Naive thymus-derived CD8-positive, alpha-beta T cell (primary cell): ENCODE results near the gene KMT2A. TPM values are rescaled to one million over a fixed set of nuclear protein-coding genes. Genes with fewer than 3 reads are reported as not detected.
"Not testable (repeated sequence)": the region's sequence is repeated elsewhere in the genome, so short reads cannot be mapped to it uniquely, and the experiment has no call there.

Source experiments
- ATAC-seq, 2 donors: fragments of 150-1000 bp; cut with Tn5 transposase in 1 of 2; sonication (Bioruptor Pico), chemical (Tn5 transposase) in 1 of 2; 1 replicate in 1 of 2; 2 replicates in 1 of 2; pipeline ENCODE4 v1.10.0; 2021; ENCODE audit warnings: mild to moderate bottlenecking in 2 of 2, moderate library complexity in 2 of 2
- POLR2A ChIA-PET: fragments of 350-600 bp; sonication (Branson Sonifier 250); formaldehyde crosslinking; loops from one replicate; lab custom pipeline; 2021; ENCODE audit warnings: antibody characterized with exemption; lab: Charles Lee
- DNase-seq, 10 donors: peaks; one replicate each; pipeline versions ENCODE4 v3.0.0 to v3.0.0-alpha.2; 2020 to 2022
- H3K27ac Mint-ChIP-seq, 10 donors: one replicate each; pipeline ENCODE4 v1.8.0; 2020 to 2022; ENCODE audit warnings: mild to moderate bottlenecking in 10 of 10, mixed read lengths in 10 of 10, moderate library complexity in 4 of 10, inconsistent platforms in 1 of 10
- H3K27me3 Mint-ChIP-seq, 5 donors: one replicate each; pipeline ENCODE4 v1.8.0; 2021 to 2022; ENCODE audit warnings: mixed read lengths in 5 of 5
- H3K36me3 Mint-ChIP-seq, 3 donors: one replicate each; pipeline ENCODE4 v1.8.0; 2020 to 2022; ENCODE audit warnings: mixed read lengths in 3 of 3, mild to moderate bottlenecking in 2 of 3, inconsistent platforms in 1 of 3
- H3K4me1 Mint-ChIP-seq, 4 donors: one replicate each; pipeline ENCODE4 v1.8.0; 2021 to 2022; ENCODE audit warnings: mixed read lengths in 4 of 4
- H3K4me3 Mint-ChIP-seq, 10 donors: one replicate each; pipeline ENCODE4 v1.8.0; 2020 to 2022; ENCODE audit warnings: mild to moderate bottlenecking in 10 of 10, mixed read lengths in 10 of 10, moderate library complexity in 6 of 10, inconsistent platforms in 1 of 10
- H3K9me3 Mint-ChIP-seq, 9 donors: one replicate each; pipeline ENCODE4 v1.8.0; 2020 to 2022; ENCODE audit warnings: mixed read lengths in 9 of 9, mild to moderate bottlenecking in 3 of 9, inconsistent platforms in 1 of 9, moderate library complexity in 1 of 9
- polyA plus RNA-seq, 3 donors: library from polyadenylated mRNA; unstranded; fragments of 300-500 nt; fragmentation: Illumina TruSeq; gene quantifications; one replicate each; pipeline ENCODE4 v1.2.3, GENCODE V29; 2021
- total RNA-seq, 8 experiments: library from RNA in 2 of 8; stranded (reverse) in 2 of 8; gene quantifications; one replicate each; pipeline ENCODE4 v1.2.3 and lab custom pipeline; 2021 to 2026

Gene KMT2A
- total RNA-seq = 100 to 1,000 TPM; 149 to 161 TPM
- polyA plus RNA-seq = 10 to 100 TPM; 16.9 to 30.5 (median 19.5) TPM
- total RNA-seq (lab: John Stamatoyannopoulos, UW) = 68.9 to 220 (median 178) reads per million in 6 experiments

DNA sequence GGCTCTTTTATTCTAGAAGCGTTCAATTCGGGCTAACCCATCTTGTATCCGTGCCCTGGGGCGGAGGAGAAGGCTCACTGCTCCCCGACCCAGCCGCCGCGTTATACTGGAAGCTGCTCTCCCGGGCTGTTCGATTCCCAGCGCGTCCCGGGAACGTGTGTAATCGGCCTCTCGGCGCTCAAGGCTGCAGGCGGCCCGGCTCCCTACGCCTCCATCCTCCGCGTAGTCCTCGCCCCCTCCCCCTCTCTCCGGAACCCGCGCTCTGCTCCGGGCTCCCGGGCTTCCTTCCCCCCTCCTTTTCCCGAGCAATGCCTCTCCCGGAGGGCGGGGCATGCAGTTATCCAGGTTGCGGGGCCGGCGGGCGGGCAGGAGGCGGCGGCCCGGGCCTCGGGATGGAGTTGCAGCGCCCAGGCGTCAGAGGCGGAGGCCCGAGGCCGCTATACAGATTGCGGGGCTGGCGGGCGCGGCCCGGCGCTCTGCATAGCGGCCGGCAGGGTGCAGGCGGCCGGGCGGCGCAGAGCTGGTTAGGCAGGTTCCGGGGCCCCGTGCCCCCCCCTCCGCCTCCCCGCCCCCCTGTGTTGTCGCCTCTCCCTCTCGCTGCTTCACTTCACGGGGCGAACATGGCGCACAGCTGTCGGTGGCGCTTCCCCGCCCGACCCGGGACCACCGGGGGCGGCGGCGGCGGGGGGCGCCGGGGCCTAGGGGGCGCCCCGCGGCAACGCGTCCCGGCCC lies at the start of gene KMT2A:
KMT2A (plus strand) TSS at position 600 of the 732 bp plus-strand sequence; CDS start at position 621, 21 bp downstream.
- Mint-ChIP-seq H3K27ac (peak within 1 kb of the TSS; percentile 89 to 99 (median 98)), H3K9me3 (no peaks in the 10 kb centered on the region), H3K36me3 (peaks cover 0 to 17% (median 0%) of the 10 kb centered on the region in 3 donors), H3K27me3 (no peaks in the 10 kb centered on the region), H3K4me1 (peaks cover 28 to 54% (median 36%) of the 10 kb centered on the region in 4 donors), H3K4me3 (peak within 1 kb of the TSS; percentile 91 to 99 (median 95))
- POLR2A ChIA-PET = interaction anchor here (0.5 to 3.0 kb wide), 37 partner anchors 9 to 1205 kb away, joined by 3 to 43 read pairs (median 4); partner anchors contain the start of genes ARCN1, ATP5MG, CD3D and CD3E
- ATAC-seq = peak; percentile 44 to 64
- peak; percentile 86 to 99 (median 96) for DNase-seq

DNA sequence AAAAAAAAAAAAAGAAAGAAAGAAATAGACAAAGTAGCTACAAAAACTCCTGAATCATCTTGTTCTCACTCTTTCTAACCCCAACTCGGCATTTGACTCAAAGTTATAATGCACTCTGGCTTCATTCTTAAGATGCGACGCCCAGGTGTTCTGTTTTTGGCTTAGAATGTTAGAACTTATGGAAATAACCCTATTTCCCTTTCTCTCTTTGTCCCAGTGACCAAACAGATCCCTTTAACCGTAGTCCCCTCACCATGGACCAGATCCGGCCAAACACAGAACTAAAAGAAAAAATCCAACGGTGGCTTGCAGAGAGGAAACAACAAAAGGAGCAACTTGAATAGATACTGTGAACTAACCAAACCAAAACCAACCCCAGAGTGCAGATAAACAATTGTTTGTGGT lies 40.2 kb upstream of the KMT2A start:
- Mint-ChIP-seq H3K27ac (peak overlapping the region; percentile 92 to 100 (median 100)), H3K27me3 (no peaks in the 10 kb centered on the region), H3K9me3 (no peaks in the 10 kb centered on the region), H3K36me3 (peaks cover 0 to 65% (median 14%) of the 10 kb centered on the region in 3 donors), H3K4me1 (peaks cover 18 to 38% (median 29%) of the 10 kb centered on the region in 4 donors), H3K4me3 (peak overlapping the region in 9 of 10 donors; percentile 5 to 70 (median 42))
- ATAC-seq (no peak), DNase-seq (peak in 3 of 10 donors; percentile 30 to 49 (median 45))
- POLR2A ChIA-PET = interaction anchor here (0.8 to 1.3 kb wide), 2 partner anchors 39 to 176 kb away, joined by 3 read pairs; partner anchors contain the start of gene ARCN1

DNA sequence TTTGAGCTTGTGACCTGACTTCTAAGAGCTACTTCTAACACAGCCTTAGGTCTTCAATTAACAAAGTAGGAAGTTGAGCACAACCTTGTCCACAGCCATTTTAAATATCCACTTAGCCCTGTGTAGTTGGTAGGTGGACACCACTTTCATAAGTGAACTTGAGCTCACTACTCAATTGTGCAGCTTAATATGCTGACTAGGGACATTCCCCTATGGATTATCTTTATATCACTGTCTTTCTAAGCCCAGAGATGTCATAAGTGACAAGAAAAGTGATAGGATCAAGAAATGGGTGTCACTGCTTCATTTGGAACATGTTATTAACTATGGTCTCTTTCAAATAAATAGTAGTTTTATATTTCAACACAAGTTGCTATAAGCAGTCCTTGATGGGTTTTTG lies 38.8 kb upstream of the KMT2A start:
- Mint-ChIP-seq H3K4me1 (peaks cover 21 to 49% (median 40%) of the 10 kb centered on the region in 4 donors), H3K27me3 (no peaks in the 10 kb centered on the region), H3K27ac (peak overlapping the region; percentile 99 to 100 (median 100)), H3K36me3 (peaks cover 0 to 51% (median 12%) of the 10 kb centered on the region in 3 donors), H3K9me3 (no peaks in the 10 kb centered on the region), H3K4me3 (no peak overlapping the region)
- POLR2A ChIA-PET = interaction anchor here (0.8 to 4.3 kb wide), 3 partner anchors 38 to 393 kb away, joined by 3 to 43 read pairs (median 3); partner anchors contain the start of genes KMT2A and UBE4A
- DNase-seq (no peak), ATAC-seq (no peak)

DNA sequence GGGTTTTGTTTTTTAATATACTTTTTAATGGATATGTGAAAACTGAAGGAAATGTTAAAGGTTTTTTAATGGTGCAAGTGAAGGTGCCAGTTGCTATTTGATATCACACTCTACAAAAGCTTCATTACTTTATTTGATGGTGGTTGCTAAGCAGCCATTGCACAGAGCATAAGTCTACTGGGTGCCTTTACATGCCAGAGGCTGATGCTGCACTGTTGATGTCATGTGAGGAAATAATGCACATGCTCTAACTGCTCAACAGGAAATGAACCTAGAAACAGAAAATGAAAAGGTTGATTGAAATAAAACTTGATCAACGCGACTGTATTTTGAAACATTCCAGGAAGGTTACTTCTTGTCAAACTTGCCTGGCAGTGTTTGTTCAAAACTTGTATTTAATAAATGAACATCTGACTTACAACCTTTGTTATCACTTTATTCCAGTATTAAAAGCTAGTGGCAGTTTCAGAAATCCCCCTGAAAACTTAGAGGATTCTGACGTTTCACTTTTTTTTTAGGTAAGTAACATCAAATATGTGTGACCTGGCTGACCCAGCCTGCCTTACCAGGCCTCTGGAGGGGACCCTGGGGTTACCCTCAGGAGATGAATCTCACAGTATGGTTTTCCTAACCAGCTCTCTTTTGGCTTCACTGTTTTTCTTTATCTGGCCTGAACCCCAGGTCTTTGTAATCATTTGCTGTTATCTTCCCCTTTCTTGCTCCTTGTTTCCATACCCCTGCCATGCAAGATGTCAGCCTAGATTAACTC lies 37.3 kb upstream of the KMT2A start:
- DNase-seq = peak; percentile 22 to 89 (median 72)
- no peaks in the 10 kb centered on the region for H3K27me3 Mint-ChIP-seq
- H3K27ac Mint-ChIP-seq = peak overlapping the region; percentile 99 to 100 (median 100)
- peak overlapping the region; percentile 48 to 99 (median 95) for H3K4me3 Mint-ChIP-seq
- H3K36me3 Mint-ChIP-seq = peaks cover 0 to 40% (median 9%) of the 10 kb centered on the region in 3 donors
- peaks cover 25 to 60% (median 49%) of the 10 kb centered on the region in 4 donors for H3K4me1 Mint-ChIP-seq
- ATAC-seq = peak; percentile 82 to 89
- H3K9me3 Mint-ChIP-seq = no peaks in the 10 kb centered on the region
- POLR2A ChIA-PET = interaction anchor here (0.6 to 4.3 kb wide), 11 partner anchors 14 to 392 kb away, joined by 3 to 43 read pairs (median 4); partner anchors contain the start of genes ARCN1, CD3D, DDX6 and KMT2A

DNA sequence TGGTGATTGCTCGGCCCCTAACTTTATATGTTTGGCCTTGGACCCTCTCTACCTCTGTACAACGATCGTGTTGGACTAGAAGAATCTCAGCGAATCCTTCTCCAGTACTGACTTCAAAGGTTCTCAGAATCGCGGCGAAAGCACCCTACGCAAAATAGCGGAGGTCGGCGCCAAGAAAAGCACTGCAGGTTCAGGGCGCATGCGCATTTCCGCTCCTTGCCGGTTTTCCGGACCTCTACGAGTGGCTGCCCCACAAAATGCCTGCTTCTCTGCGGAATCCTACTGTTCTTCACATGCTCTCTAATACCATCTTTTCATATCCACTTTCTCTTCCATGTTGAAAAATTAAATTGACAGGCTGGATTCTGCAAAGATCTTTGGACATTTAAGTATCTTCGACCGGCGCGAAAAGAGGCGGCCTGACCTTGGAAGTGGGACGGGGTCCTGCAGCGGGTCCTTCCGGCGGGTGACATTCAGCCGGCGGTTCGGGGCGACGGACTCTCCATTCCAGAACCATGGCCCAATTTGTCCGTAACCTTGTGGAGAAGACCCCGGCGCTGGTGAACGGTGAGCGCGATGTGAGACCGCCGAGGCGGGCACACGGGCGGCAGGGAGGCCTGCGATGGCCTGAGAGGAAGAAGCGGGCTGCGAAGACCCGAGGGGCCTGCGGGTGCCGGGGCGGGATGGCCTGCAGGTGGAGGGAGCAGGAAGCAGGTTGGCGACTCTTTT lies 35.0 kb upstream of the KMT2A start, which contains the start of gene ATP5MG:
ATP5MG (plus strand) TSS at position 456 of the 729 bp plus-strand sequence; CDS start at position 516, 60 bp downstream.
- POLR2A ChIA-PET = interaction anchor here (0.5 to 4.3 kb wide), 7 partner anchors 34 to 622 kb away, joined by 3 to 43 read pairs (median 5); partner anchors contain the start of genes ARCN1 and KMT2A
- Mint-ChIP-seq H3K36me3 (peaks cover 0 to 37% (median 0%) of the 10 kb centered on the region in 3 donors), H3K27ac (peak within 1 kb of the TSS; percentile 99 to 100 (median 100)), H3K9me3 (no peaks in the 10 kb centered on the region), H3K27me3 (no peaks in the 10 kb centered on the region), H3K4me1 (peaks cover 31 to 74% (median 62%) of the 10 kb centered on the region in 4 donors), H3K4me3 (peak within 1 kb of the TSS; percentile 89 to 99 (median 96))
- ATAC-seq = peak; percentile 56 to 59
- DNase-seq = peak; percentile 87 to 98 (median 93)

DNA sequence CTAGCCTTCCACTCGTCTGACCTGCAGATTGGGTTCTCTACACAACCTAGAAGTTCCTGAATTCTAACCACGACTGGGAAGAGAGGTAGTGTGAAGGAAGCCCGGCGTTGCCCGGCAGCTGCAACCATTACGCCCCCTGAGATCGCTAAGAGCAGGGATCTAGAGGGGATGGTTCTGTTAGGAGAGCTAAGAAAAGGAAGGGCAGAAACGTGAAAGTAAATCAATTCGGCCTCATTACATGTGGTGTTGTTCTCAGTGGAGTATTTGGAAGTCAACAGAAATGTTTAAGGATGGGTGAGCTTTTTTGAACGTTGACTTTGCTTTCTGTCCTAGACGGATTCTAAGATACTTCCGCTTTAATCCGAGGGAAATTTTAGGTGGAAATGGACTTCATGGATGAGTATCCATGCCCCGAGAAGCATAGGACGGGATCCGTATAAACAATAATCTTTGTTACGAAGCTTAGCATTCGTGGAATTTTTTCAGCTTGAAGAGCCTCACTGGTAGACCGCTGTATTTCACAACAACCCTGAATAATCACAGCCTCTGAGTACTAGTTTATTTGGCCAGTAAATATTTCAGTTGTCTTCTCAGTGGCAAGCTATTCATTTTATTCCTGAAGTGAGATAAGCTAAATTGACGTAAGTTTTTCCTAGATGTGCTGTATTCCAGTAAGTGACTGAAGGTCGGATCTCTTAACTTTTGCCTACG lies 34.3 kb upstream of the KMT2A start:
- peak overlapping the region; percentile 89 to 99 (median 96) for H3K4me3 Mint-ChIP-seq
- H3K4me1 Mint-ChIP-seq = peaks cover 33 to 78% (median 67%) of the 10 kb centered on the region in 4 donors
- H3K27ac Mint-ChIP-seq = peak overlapping the region; percentile 99 to 100 (median 100)
- no peaks in the 10 kb centered on the region for H3K9me3 Mint-ChIP-seq
- no peak for DNase-seq
- no peaks in the 10 kb centered on the region for H3K27me3 Mint-ChIP-seq
- POLR2A ChIA-PET = interaction anchor here (0.5 to 2.9 kb wide), 6 partner anchors 17 to 512 kb away, joined by 3 to 25 read pairs (median 8); partner anchors contain the start of genes ARCN1 and KMT2A
- peaks cover 0 to 37% (median 5%) of the 10 kb centered on the region in 3 donors for H3K36me3 Mint-ChIP-seq
- no peak for ATAC-seq

DNA sequence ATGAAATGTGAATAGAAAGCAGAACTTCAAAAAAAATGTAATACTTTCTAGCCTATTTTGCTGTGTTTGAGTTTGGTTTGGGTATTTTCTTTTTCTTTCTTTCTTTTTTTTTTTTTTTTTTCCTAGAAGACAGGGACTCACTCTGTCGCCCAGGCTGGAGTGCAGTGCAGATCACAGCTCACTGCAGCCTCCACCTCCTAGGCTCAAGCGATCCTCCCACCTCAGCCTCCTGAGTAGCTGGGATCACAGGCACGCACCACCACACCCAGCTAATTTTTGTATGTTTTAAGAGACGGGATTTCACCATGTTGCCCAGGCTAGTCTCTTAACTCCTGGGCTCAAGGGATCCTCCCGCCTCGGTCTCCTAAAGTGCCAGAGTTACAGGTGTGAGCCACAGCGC lies 33.7 kb upstream of the KMT2A start:
- H3K27ac Mint-ChIP-seq = peak overlapping the region in 9 of 10 donors; percentile 40 to 100 (median 100)
- peaks cover 0 to 38% (median 5%) of the 10 kb centered on the region in 3 donors for H3K36me3 Mint-ChIP-seq
- not testable (repeated sequence) for H3K9me3 Mint-ChIP-seq, H3K27me3 Mint-ChIP-seq, DNase-seq, ATAC-seq
- H3K4me3 Mint-ChIP-seq = peak overlapping the region; percentile 89 to 99 (median 96)
- H3K4me1 Mint-ChIP-seq = peaks cover 33 to 79% (median 68%) of the 10 kb centered on the region in 4 donors
- POLR2A ChIA-PET = interaction anchor here (0.5 to 2.9 kb wide), 5 partner anchors 16 to 692 kb away, joined by 3 to 25 read pairs (median 6); partner anchors contain the start of genes ARCN1 and KMT2A

DNA sequence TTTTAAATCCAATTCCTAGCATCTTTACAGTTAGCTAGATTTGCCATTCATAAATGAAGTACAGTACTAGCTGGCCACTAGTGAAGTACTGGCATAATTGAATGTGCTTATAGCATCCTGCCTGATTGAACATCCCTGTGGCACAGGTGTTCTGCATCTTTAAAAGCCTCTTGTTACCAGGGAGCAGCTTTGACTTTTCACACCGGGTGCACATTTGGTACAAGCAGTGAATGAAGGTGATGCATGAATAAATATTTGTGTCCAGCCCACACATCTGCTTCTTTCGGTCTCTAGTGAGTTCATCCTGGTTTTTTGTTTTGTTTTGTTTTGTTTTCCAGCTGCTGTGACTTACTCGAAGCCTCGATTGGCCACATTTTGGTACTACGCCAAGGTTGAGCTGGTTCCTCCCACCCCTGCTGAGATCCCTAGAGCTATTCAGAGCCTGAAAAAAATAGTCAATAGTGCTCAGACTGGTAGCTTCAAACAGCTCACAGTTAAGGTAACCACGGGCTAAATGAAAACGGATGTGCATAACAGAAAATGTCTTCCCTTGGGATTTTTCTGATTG lies 29.6 kb upstream of the KMT2A start:
- peak overlapping the region in 6 of 10 donors; percentile 21 to 67 (median 46) for H3K27ac Mint-ChIP-seq
- POLR2A ChIA-PET = interaction anchor here (1.0 kb wide), 1 partner anchor 12 kb away, joined by 3 read pairs; no protein-coding TSS in a partner anchor
- H3K27me3 Mint-ChIP-seq = no peaks in the 10 kb centered on the region
- peaks cover 21 to 77% (median 58%) of the 10 kb centered on the region in 4 donors for H3K4me1 Mint-ChIP-seq
- no peak for ATAC-seq
- DNase-seq = no peak
- H3K36me3 Mint-ChIP-seq = peaks cover 0 to 69% (median 13%) of the 10 kb centered on the region in 3 donors
- H3K9me3 Mint-ChIP-seq = no peaks in the 10 kb centered on the region
- H3K4me3 Mint-ChIP-seq = no peak overlapping the region

DNA sequence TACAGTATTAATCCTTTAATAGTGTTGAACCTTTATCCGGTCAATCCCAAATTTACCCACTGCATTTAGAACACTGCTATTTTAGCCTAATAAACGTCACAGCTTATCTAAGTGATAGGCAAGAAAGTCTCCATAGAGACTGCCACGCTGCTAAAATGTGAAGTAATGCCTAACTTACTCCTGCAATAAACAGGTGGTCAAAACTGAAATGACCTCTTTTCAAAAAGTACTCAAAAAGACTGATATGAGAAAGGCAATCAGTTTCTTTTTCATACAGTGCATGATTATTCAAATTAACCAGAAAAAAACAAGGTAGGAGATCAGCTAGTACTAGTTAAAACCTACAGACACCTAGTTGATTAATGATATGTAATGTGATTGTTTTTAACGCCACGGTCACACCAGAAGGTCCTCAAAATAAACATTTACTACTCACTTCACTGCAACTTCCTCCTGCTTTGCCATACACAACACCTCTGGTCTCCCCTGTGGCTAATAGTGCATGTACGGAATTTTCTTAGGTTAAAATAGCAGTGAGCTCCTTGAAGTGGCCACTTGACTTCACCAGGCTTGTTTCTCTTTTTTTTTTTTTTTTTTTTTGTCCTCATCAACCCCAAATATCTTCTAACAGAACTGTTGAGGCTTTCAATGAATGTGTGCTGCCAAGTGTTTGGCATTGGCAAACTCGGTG lies 26.1 kb upstream of the KMT2A start:
- no peak for ATAC-seq
- no peaks in the 10 kb centered on the region for H3K9me3 Mint-ChIP-seq
- H3K27ac Mint-ChIP-seq = peak overlapping the region in 6 of 10 donors; percentile 3 to 77 (median 48)
- no peak overlapping the region for H3K4me3 Mint-ChIP-seq
- no peak for DNase-seq
- H3K36me3 Mint-ChIP-seq = peaks cover 0 to 59% (median 13%) of the 10 kb centered on the region in 3 donors
- POLR2A ChIA-PET = interaction anchor here (0.6 to 1.5 kb wide), 2 partner anchors 20 to 24 kb away, joined by 4 to 5 read pairs; no protein-coding TSS in a partner anchor
- H3K27me3 Mint-ChIP-seq = no peaks in the 10 kb centered on the region
- H3K4me1 Mint-ChIP-seq = peaks cover 9 to 59% (median 31%) of the 10 kb centered on the region in 4 donors

DNA sequence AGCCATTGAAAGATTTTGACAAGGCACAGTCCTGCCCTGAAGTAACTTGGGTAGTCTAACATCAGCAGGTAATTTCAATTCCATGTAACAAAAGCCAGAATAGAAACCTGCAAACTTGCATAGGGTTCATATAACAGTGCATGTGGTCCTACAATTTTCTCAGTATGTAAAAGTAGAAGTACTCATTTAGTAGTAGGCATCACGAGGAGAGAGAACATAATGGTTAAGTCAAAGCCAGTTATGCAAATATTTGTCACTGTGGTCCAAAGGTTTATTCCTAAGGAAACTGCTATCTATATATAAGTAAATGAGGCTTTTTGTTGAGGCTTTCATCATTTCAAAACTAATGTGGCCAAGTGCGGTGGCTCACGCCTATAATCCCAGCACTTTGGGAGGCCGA lies 24.8 kb upstream of the KMT2A start:
- H3K27me3 Mint-ChIP-seq = no peaks in the 10 kb centered on the region
- DNase-seq (no peak), ATAC-seq (no peak)
- H3K4me3 Mint-ChIP-seq = no peak overlapping the region
- POLR2A ChIA-PET = no interaction called here
- peak overlapping the region in 4 of 10 donors; percentile 27 to 67 (median 58) for H3K27ac Mint-ChIP-seq
- H3K9me3 Mint-ChIP-seq = no peaks in the 10 kb centered on the region
- H3K4me1 Mint-ChIP-seq = peaks cover 3 to 46% (median 23%) of the 10 kb centered on the region in 4 donors
- peaks cover 0 to 46% (median 13%) of the 10 kb centered on the region in 3 donors for H3K36me3 Mint-ChIP-seq
